SK-N-SH treated with all-trans-retinoic acid at 6 μM for 48 hours (cell line): ENCODE results near the gene RAD51B.

ENCODE experiments used
- ATAC-seq: fragments of 200-7000 bp; cut with Tn5 transposase; 3 replicates; pipeline ENCODE4 v1.9.1; 2020; ENCODE audit warnings: mild to moderate bottlenecking, moderate library complexity
- ARNTL ChIP-seq: fragments of 450-650 bp; formaldehyde crosslinking; IDR thresholded peaks from 2 replicates; pipeline ENCODE4 v1.5.0; 2020; ENCODE audit warnings: low read depth, mild to moderate bottlenecking, moderate library complexity, borderline replicate concordance
- BACH2 ChIP-seq: fragments of 250-450 bp; sonication (Bioruptor Pico); IDR thresholded peaks from 2 replicates; pipeline ENCODE4 v1.9.0; 2021; ENCODE audit warnings: mild to moderate bottlenecking, borderline replicate concordance
- CREB5 ChIP-seq: fragments of 250-450 bp; sonication (Bioruptor Pico); IDR thresholded peaks from 2 replicates; pipeline ENCODE4 v1.5.1; 2020; ENCODE audit warnings: low read depth, mild to moderate bottlenecking, moderate library complexity
- CSDC2 ChIP-seq: fragments of 250-450 bp; sonication (Bioruptor Pico); IDR thresholded peaks from 2 replicates; pipeline ENCODE4 v1.5.0; 2020; ENCODE audit warnings: mild to moderate bottlenecking, moderate library complexity
- CSRNP3 ChIP-seq: fragments of 250-450 bp; sonication (Bioruptor Pico); IDR thresholded peaks from 2 replicates; pipeline ENCODE4 v1.5.1; 2021; ENCODE audit warnings: mild to moderate bottlenecking, moderate library complexity
- GLIS3 ChIP-seq: fragments of 250-450 bp; sonication (Bioruptor Pico); IDR thresholded peaks from 2 replicates; pipeline ENCODE4 v1.5.0; 2020; ENCODE audit warnings: mild to moderate bottlenecking, moderate library complexity
- ISL1 ChIP-seq: fragments of 250-450 bp; sonication (Bioruptor Pico); IDR thresholded peaks from 2 replicates; pipeline ENCODE4 v2.1.2; 2022; ENCODE audit warnings: mild to moderate bottlenecking, moderate library complexity
- OSR1 ChIP-seq: fragments of 250-450 bp; sonication (Bioruptor Pico); IDR thresholded peaks from 2 replicates; pipeline ENCODE4 v1.8.0; 2022; ENCODE audit warnings: moderate library complexity, mild to moderate bottlenecking, inconsistent platforms
- PATZ1 ChIP-seq: fragments of 250-450 bp; sonication (Bioruptor Pico); IDR thresholded peaks from 2 replicates; pipeline ENCODE4 v1.8.0; 2020; ENCODE audit warnings: mild to moderate bottlenecking, moderate library complexity, borderline replicate concordance
- POU6F1 ChIP-seq: fragments of 250-450 bp; sonication (Bioruptor Pico); IDR thresholded peaks from 2 replicates; pipeline ENCODE4 v1.8.0; 2021; ENCODE audit warnings: low read depth, mild to moderate bottlenecking, moderate library complexity, borderline replicate concordance
- RARB ChIP-seq: fragments of 250-450 bp; sonication (Bioruptor Pico); IDR thresholded peaks from 2 replicates; pipeline ENCODE4 v1.8.0; 2021; ENCODE audit warnings: mild to moderate bottlenecking, moderate library complexity
- SNAI2 ChIP-seq: fragments of 250-450 bp; sonication (Bioruptor Pico); IDR thresholded peaks from 2 replicates; pipeline ENCODE4 v1.5.0; 2020; ENCODE audit warnings: mild to moderate bottlenecking, moderate library complexity
- TOX ChIP-seq: fragments of 250-450 bp; sonication (Bioruptor Pico); IDR thresholded peaks from 2 replicates; pipeline ENCODE4 v1.8.0; 2021; ENCODE audit warnings: mild to moderate bottlenecking, moderate library complexity, borderline replicate concordance
- TSHZ2 ChIP-seq: fragments of 250-450 bp; sonication (Bioruptor Pico); IDR thresholded peaks from 2 replicates; pipeline ENCODE4 v1.5.0; 2020; ENCODE audit warnings: mild to moderate bottlenecking, moderate library complexity
- ZC3H10 ChIP-seq: fragments of 250-450 bp; sonication (Bioruptor Pico); IDR thresholded peaks from 2 replicates; pipeline ENCODE4 v1.5.1; 2021; ENCODE audit warnings: mild to moderate bottlenecking, moderate library complexity
- ZFP3 ChIP-seq: fragments of 250-450 bp; sonication (Bioruptor Pico); IDR thresholded peaks from 2 replicates; pipeline ENCODE4 v1.5.0; 2020; ENCODE audit warnings: mild to moderate bottlenecking, moderate library complexity
- ZFP30 ChIP-seq: fragments of 450-650 bp; formaldehyde crosslinking; IDR thresholded peaks from 2 replicates; pipeline ENCODE4 v1.5.0; 2022; ENCODE audit warnings: mild to moderate bottlenecking, moderate library complexity
- ZNF70 ChIP-seq: fragments of 450-650 bp; formaldehyde crosslinking; IDR thresholded peaks from 2 replicates; pipeline ENCODE4 v1.5.0; 2020; ENCODE audit warnings: mild to moderate bottlenecking, moderate library complexity
- ZNF8 ChIP-seq: fragments of 450-650 bp; formaldehyde crosslinking; IDR thresholded peaks from 2 replicates; pipeline ENCODE4 v1.5.0; 2020; ENCODE audit warnings: mild to moderate bottlenecking, moderate library complexity

Gene RAD51B

GRCh38 chr14:68253878-68254528 lies 434.4 kb downstream of the RAD51B start (continued):
- no peak for TF ChIP-seq PATZ1 (CRISPR knock-in tag)

- TF ChIP-seq ZFP3 (CRISPR knock-in tag) (no peak), CSDC2 (CRISPR knock-in tag) (no peak), RARB (no peak), TOX (no peak), SNAI2 (CRISPR knock-in tag) (no peak), ZNF8 (CRISPR knock-in tag) (no peak), PATZ1 (CRISPR knock-in tag) (no peak), GLIS3 (CRISPR knock-in tag) (no peak), BACH2 (CRISPR knock-in tag) (no peak), CSRNP3 (CRISPR knock-in tag) (no peak), ZFP30 (no peak), TSHZ2 (CRISPR knock-in tag) (no peak), CREB5 (no peak), ZNF70 (CRISPR knock-in tag) (no peak), OSR1 (CRISPR knock-in tag) (no peak), ZC3H10 (CRISPR knock-in tag) (no peak), ARNTL (no peak)
- TF ChIP-seq, all 23 proteins: peak for 0
- no peak for ATAC-seq
These were observed 435.3 kb downstream of the RAD51B start for GRCh38 chr14:68254669-68255527.

- peak; percentile 60 for ATAC-seq
- no peak for TF ChIP-seq ZNF8 (CRISPR knock-in tag)
- TF ChIP-seq PATZ1 (CRISPR knock-in tag) = no peak
- no peak for TF ChIP-seq ISL1 (CRISPR knock-in tag)
- TF ChIP-seq CSDC2 (CRISPR knock-in tag) = no peak
- TF ChIP-seq RARB = no peak
- no peak for TF ChIP-seq ZFP30
- TF ChIP-seq GLIS3 (CRISPR knock-in tag) = no peak
- TF ChIP-seq BACH2 (CRISPR knock-in tag) = no peak
- no peak for TF ChIP-seq POU6F1 (CRISPR knock-in tag)
- TF ChIP-seq TSHZ2 (CRISPR knock-in tag) = no peak
- no peak for TF ChIP-seq OSR1 (CRISPR knock-in tag)
- TF ChIP-seq TOX = no peak
These were observed 436.2 kb downstream of the RAD51B start for GRCh38 chr14:68255693-68256178.
